ENCODE measurements around the gene ARMC2.
A peak's percentile ranks its signal among the peaks of the same experiment; 100 is the strongest.

The ARMC2 gene

GRCh38 chr6:108996208-108996607, 148.0 kb downstream of the ARMC2 start:
- no peak for DNase-seq

- no peak for DNase-seq
Observed at GRCh38 chr6:108998485-108998884, 150.3 kb downstream of the ARMC2 start.

GRCh38 chr6:108999428-108999827, 151.2 kb downstream of the ARMC2 start:
- no peak for DNase-seq

DNA sequence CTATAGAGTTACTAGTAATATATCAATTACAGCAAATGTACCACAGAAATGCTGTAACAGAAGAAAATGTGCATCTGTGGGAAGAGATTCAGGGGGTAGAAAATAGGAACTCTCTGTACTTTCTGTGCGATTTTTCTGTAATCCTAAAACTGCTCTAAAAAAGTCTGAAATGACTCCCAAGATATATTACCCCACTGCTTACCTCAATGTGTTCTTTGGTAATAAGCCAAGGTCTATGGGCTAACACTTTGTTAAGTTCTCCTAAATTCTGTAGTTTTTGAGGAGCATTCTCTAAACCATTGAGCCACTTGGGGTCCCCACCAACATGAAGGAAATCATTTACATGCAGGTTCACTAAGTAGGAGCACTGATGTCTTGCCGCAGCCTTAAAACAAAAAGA, 152.1 kb downstream of the ARMC2 start:
- no peak for DNase-seq

- DNase-seq: no peak
Observed at GRCh38 chr6:109001291-109001894, 153.2 kb downstream of the ARMC2 start.

- DNase-seq: no peak
Observed at GRCh38 chr6:109002051-109002697, 154.0 kb downstream of the ARMC2 start.

- DNase-seq: no peak
Observed at GRCh38 chr6:109002882-109003281, 154.7 kb downstream of the ARMC2 start.

GRCh38 chr6:109006818-109007217, 158.6 kb downstream of the ARMC2 start:
- no peak for DNase-seq

- no peak for DNase-seq
Observed at GRCh38 chr6:109007521-109007920, 159.3 kb downstream of the ARMC2 start.

- DNase-seq: no peak
Observed at GRCh38 chr6:109008054-109008453, 159.8 kb downstream of the ARMC2 start.

GRCh38 chr6:109008537-109009235, 160.5 kb downstream of the ARMC2 start:
- peak; percentile 4 for DNase-seq

GRCh38 chr6:109009236-109009961, 161.2 kb downstream of the ARMC2 start:
- DNase-seq: peak; percentile 90

GRCh38 chr6:109009962-109010704, 161.9 kb downstream of the ARMC2 start:
- DNase-seq: no peak

DNA sequence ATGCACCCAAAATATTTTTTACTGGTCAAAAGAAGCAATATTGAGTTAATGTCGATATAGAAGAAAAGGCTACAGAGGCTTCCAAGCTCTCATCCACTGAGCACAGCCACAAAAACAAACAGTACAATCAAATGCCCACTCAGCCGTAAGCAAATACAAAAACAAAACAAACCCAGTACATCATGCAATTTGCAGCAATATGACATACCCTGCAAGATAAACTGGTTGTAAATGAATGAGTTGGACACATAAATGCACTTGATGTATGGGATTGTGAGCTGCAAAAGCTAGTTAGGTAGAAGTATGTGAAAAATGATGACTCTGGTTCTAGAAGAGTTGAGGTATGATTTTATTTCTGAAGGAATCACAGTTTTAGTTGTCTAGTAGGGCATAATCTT, 162.5 kb downstream of the ARMC2 start:
- no peak for DNase-seq

DNA sequence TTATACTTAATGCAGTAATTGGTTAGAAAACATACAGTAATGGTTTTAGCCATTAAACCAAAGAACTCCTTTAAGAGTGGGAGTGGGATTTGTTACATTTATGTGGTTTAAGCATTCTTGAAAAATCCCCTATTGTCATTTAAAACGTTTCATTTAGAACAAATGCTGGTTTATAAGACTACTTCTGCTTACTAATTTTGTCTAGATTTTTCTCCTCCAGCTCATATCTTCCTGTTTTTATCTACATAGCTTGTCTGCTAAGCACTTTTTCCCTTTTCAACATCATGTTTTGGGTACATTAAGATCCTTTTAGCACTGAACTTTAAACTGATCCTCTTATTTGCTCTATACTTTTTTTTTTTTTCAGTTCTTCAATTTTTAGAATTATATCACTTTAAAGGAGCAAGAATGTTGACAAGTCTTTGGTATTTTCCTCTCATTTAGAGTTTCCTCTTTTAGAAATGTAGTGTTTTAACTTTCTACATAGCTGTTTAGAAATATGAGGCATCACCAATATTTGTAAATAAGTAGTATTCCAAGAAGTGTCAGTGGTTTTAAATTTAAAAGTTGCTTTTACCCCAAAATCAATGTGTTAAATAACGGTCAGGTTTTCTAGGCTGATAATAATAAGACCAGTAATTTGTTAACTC, 165.6 kb downstream of the ARMC2 start:
- no peak for DNase-seq

DNA sequence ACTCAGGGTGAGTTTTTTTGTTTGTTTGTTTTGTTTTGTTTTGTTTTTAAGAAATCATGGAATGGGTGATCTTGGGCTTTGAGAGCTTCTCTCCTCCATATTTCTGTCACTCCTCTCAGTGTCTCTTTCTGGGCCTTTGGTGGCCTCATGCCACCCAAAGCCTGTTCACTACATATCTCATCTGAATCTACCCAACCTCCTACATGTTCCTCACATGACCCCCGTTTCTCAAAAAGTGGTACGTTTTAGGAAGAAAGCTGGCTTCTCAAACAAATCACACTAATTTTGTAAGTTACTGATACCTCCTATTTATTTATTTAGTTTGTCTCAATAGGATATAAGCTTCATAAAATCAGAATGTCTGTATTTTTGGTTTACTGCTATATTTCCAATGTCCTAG, 166.4 kb downstream of the ARMC2 start:
- no peak for DNase-seq

DNA sequence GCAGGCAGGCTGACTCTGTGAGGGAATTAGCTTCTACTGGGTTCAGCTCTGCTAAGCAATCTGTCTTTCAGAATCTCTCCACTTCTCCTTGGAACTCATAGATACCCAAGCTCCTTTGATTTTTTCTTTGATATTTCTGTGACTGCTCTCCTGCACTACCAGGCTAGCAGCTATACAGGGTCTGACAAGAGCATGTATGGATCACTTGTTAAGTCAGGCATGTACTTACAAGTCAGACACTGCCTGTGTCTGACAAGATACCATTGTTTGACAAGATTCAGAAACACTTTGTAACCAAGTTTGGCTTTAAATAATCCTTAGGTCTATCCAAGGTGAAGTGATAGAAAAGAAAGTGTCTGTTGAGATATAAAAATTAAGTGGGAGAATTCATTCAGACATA, 167.0 kb downstream of the ARMC2 start:
- DNase-seq: no peak

- DNase-seq: no peak
Observed at GRCh38 chr6:109019911-109020310, 171.7 kb downstream of the ARMC2 start.

DNA sequence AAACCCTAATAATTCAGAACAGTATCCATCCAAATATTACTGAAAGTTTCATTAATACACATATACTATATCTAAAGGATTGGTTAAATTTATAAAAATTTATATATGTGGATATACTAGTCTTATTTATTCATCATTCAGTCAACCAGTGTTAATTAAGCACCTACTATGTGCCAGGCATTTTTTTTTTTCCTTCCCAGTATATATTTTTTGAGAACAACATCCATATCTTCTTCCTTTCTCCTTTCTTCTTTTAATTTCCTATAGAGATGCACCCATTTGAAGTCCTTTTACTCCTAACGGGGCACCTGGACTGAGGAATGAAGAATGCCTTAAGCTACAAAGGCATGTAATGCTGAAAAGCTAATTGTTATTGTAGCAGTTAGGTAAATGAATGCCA, 173.6 kb downstream of the ARMC2 start:
- no peak for DNase-seq

GRCh38 chr6:109023356-109023925, 175.2 kb downstream of the ARMC2 start:
- DNase-seq: no peak

All from CD4-positive, alpha-beta T cell treated with Interferon gamma for 1 hour (primary cell).